Measurements from ENCODE around the gene HELQ.

- TF ChIP-seq CTCF (IDR thresholded peaks at IDR 0.05) (no peak), POLR2A (IDR thresholded peaks at IDR 0.05) (no peak)
Measured at GRCh38 chr4:83361416-83362103, 94.1 kb downstream of the HELQ start.
